Measurements from ENCODE around the gene PDSS1.

Gene PDSS1

GRCh38 chr10:26792758-26793495, 95.4 kb downstream of the PDSS1 start:
- no peak for DNase-seq (ENCODE audit: low read depth in 1 of 2, low spot score in 1 of 2)
- no peak overlapping the region for H3K4me3 ChIP-seq (replicated peaks; ENCODE audit: insufficient read depth, low read length)
- TF ChIP-seq SPI1 (IDR thresholded peaks at IDR 0.05; ENCODE audit: borderline replicate concordance, low read depth), result no peak
- H3K27ac ChIP-seq (replicated peaks), result no peak overlapping the region
- no peaks in the 10 kb centered on the region for H3K27me3 ChIP-seq (ENCODE audit: insufficient read depth, poor library complexity, severe bottlenecking)
